Motor neuron (in vitro differentiated cells): ENCODE measurements around the gene RMND5B. TPM values are rescaled to one million over a fixed set of nuclear protein-coding genes. Genes with fewer than 3 reads are reported as not detected.
"Not testable (repeated sequence)": the region's sequence is repeated elsewhere in the genome, so short reads cannot be mapped to it uniquely, and the experiment has no call there.

ENCODE experiments used
- ATAC-seq, 8 experiments: fragments of 200-7000 bp; cut with Tn5 transposase; replicated peaks in 6 of 8; 2 replicates each; pipeline ENCODE4 v1.8.0; 2021; ENCODE audit warnings: mild to moderate bottlenecking in 8 of 8, moderate library complexity in 8 of 8
- H3K27ac ChIP-seq, 2 donors: fragments of 250-450 bp; sonication (Bioruptor Pico); 2 replicates each; pipeline ENCODE4 v1.9.0; 2021; ENCODE audit warnings: antibody characterized with exemption in 2 of 2, mild to moderate bottlenecking in 2 of 2, moderate library complexity in 1 of 2
- H3K4me1 ChIP-seq, 2 donors: fragments of 250-450 bp; sonication (Bioruptor Pico); replicated peaks in 1 of 2; 2 replicates each; pipeline ENCODE4 v1.6.1; 2021; ENCODE audit warnings: antibody characterized with exemption in 2 of 2, mild to moderate bottlenecking in 2 of 2, moderate library complexity in 1 of 2
- H3K4me3 ChIP-seq, 5 donors: fragments of 250-450 bp; sonication (Bioruptor Pico); 2 replicates each; pipeline ENCODE4 v1.9.0; 2021; ENCODE audit warnings: antibody characterized with exemption in 5 of 5, mild to moderate bottlenecking in 5 of 5, moderate library complexity in 4 of 5
- WGBS, 10 experiments: fragments of 450-650 bp; shearing (Covaris generic); methylation state at CpG; one replicate each; pipeline ENCODE4 v1.0.0; 2022; 5-methylcytosine and 5-hydroxymethylcytosine counted together
- in situ Hi-C, 9 experiments: fragments of 400-800 bp; cut with MboI; loops; one replicate each; pipeline ENCODE4 v1.15.0; 2021; ENCODE audit warnings: low sequenced_read_pairs in 9 of 9, low pct_unique_long_range_greater_than_20kb in 2 of 9; ENCODE audit not compliant: unreplicated experiment in 9 of 9
- total RNA-seq, 8 experiments: library from RNA; unstranded; fragments of 300-600 nt; gene quantifications; 2 replicates each; pipeline versions ENCODE4 v1.2.3 to v1.2.4, GENCODE V29; 2022

RMND5B gene
- total RNA-seq, 8 experiments from 2014 or later = 12.4 to 34.7 (median 21.0) TPM

DNA sequence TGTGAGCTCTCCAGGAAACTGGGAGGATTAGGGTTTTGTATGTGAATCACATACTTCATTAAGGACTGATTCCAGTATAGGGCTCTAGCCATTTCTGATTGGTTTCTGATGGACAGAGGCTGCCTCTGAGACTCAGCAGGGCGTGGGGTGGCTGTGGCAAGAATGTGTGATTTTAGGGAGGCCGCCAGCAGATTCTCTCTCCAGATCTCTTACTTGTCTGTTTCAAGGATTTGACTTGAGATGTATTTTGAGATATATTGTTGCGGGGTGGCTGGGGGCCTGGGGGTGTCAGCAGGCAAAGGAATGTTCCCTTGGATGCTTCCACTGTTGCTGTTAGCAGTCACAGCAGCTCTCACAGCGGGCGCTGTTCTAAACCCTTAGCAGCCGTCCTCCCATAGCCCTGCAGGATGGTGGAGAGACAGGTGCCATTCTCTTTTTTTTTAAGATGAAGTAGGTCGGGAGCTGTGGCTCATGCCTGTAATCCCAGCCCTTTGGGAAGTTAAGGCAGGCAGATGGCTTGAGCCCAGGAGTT lies 65.5 kb downstream of the RMND5B start:
- 56 to 100% (median 80%) methylated on average over 1 to 4 of the region's 7 CpGs; no CpG with 5 or more reads in 1 of the 10 experiments for WGBS, 10 experiments
- in situ Hi-C loops = no loop called here
- ATAC-seq = peak in 2 of 8 experiments; percentile 41 to 50
- H3K4me3 ChIP-seq = no peak overlapping the region
- no peaks in the 10 kb centered on the region for H3K4me1 ChIP-seq
- H3K27ac ChIP-seq = no peak overlapping the region

- in situ Hi-C loops = no loop called here
- peak in 2 of 8 experiments; percentile 14 to 23 for ATAC-seq
- no peak overlapping the region for H3K27ac ChIP-seq
- no peaks in the 10 kb centered on the region for H3K4me1 ChIP-seq
- 0 to 79% (median 59%) methylated on average over 1 to 8 of the region's 8 CpGs; no CpG with 5 or more reads in 4 of the 10 experiments for WGBS, 10 experiments
- H3K4me3 ChIP-seq = no peak overlapping the region
Observed at GRCh38 chr5:178196986-178197385, 66.2 kb downstream of the RMND5B start.

DNA sequence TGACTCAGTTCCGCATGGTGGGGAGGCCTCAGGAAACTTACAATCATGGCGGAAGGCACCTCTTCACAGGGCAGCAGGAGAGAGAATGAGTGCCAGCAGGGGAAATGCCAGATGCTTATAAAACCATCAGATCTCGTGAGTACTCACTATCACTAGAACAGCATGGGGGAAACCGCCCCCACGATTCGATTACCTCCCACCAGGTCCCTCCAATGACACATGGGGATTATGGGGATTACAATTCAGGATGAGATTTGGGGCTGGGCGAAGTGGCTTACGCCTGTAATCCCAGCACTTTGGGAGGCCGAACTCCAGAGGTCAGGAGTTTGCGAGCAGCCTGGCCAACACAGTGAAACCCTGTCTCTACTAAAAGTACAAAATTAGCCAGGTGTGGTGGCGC lies 67.3 kb downstream of the RMND5B start:
- H3K4me1 ChIP-seq, H3K27ac ChIP-seq, in situ Hi-C loops, ATAC-seq, H3K4me3 ChIP-seq: not testable (repeated sequence)
- WGBS, 10 experiments = 77 to 100% (median 95%) methylated on average over 1 to 5 of the region's 11 CpGs; no CpG with 5 or more reads in 3 of the 10 experiments

DNA sequence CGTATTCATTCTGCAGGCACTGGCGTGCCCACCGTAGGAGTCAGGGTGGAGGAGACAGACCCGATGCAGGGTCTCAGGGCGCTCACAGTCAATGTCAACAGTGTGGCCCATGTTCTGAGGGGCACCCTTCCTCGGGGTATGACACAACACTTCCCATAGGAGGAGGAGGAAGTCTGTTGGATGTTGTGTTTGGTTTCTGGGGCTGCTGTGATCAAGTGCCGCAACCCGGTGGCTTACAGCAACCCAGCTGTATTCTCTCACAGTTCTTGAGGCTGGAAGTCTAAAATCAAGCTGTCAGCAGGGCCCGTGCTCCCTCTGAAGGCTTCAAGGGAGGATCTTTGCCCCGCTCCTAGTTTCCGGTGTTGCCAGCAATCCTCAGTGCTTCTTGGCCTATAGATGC lies 67.9 kb downstream of the RMND5B start:
- no peak for ATAC-seq
- Histone ChIP-seq H3K27ac (no peak overlapping the region), H3K4me1 (no peaks in the 10 kb centered on the region), H3K4me3 (no peak overlapping the region)
- WGBS, 10 experiments = 80 to 100% (median 90%) methylated on average over 2 to 7 of the region's 11 CpGs; no CpG with 5 or more reads in 3 of the 10 experiments
- in situ Hi-C loops = no loop called here

DNA sequence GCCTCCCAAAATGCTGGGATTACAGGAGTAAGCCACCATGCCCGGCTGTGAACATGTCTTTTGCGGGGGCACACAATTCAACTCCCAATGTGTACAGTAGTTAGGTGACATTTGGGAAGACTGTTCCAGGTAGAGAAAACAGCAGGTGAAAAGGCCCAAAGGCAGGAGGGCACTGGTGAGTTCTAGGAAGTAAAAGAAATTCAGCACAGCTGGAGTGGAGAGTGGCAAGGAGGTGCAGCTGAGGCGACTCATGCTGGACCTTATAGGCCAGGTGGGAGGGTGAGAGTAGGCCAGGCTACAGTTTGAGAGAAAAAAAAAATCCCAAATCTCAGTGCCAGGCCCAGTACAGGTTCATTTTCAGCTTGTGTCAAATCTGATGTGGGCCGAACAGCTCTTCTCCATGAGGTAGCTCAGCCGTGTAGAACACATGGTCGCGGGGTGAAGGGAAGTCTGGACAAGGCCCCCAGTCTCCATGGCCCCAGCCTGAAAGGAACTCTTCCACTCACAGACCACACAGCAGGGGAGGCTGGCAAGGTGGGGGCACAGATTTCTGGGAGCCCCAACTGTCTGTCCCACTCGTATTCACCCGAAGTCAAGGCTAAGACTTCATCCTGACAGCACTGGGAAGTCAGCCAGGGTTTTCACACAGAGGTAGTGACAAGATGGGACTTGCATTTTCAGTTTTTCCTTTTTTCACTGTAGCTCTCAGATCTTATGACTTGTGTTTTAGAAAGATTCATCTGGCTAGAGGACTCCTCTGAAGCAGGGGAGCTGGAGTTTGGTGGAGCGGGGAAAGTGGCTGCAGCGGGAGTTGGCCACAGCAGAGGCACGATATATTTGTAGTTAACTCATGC lies 69.0 kb downstream of the RMND5B start:
- no peak for ATAC-seq
- H3K4me3 ChIP-seq = no peak overlapping the region
- H3K4me1 ChIP-seq = no peaks in the 10 kb centered on the region
- in situ Hi-C loops = no loop called here
- no peak overlapping the region for H3K27ac ChIP-seq
- 53 to 100% (median 73%) methylated on average over 1 to 8 of the region's 12 CpGs; no CpG with 5 or more reads in 2 of the 10 experiments for WGBS, 10 experiments

Other genes starting within 250 kb of the RMND5B start
- gene PROP1, start 134.8 kb upstream of the RMND5B start, total RNA-seq = under 1 TPM in 5 of 8 experiments, not detected in 3; 0.13 to 0.85 (median 0.41) TPM
- 10 to 100 TPM in 1 of 8 experiments, 1 to 10 TPM in 5, under 1 TPM in 2; 0.41 to 11.4 (median 7.8) TPM for gene N4BP3, start 17.5 kb upstream of the RMND5B start, total RNA-seq
- gene NHP2, start 22.9 kb downstream of the RMND5B start, total RNA-seq = 100 to 1,000 TPM; 135 to 290 (median 207) TPM
- gene GMCL2, start 56.4 kb downstream of the RMND5B start, total RNA-seq = under 1 TPM in 3 of 8 experiments, not detected in 5; 0.08 to 0.24 (median 0.14) TPM
- 100 to 1,000 TPM in 3 of 8 experiments, 10 to 100 TPM in 5; 64.2 to 234 (median 93.2) TPM for gene HNRNPAB, start 73.5 kb downstream of the RMND5B start, total RNA-seq
- gene PHYKPL, start 101.8 kb downstream of the RMND5B start, total RNA-seq = 100 to 1,000 TPM in 1 of 8 experiments, 10 to 100 TPM in 6, 1 to 10 TPM in 1; 7.9 to 141 (median 19.7) TPM